ENCODE measurements around the gene GFPT1.

DNA sequence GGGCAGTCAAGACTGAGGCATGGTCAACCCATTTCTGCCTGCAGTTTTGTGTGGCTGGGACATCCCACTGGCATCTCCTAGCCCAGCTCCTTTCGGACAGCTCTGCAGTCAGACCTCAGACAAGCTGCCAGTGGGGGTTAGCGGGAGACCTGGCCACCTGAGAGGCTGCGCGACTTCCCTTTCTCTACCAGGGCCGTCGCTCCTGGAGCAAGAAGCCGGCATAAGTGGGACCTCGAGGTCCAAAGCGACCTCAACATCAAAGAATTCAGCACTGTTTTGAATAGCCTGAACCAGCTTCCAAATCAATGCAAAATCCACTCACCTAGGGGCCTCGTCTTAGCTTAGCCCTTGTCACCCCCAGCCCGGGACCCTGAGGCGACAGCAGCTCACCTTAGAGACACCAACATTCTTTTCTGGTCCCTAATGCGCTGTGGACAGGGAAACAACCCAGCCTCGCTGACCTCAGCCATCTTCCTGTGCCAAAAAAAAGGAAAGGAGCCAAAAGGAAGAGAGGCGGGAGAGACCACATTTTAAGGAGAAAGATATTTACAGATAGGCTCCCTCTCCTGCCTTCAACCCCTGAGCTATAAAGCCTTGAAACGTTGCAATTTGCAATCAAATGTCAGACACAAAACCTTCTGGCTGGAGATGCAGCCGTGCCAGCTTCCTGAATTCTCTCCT, 81.2 kb downstream of the GFPT1 start:
- TF ChIP-seq, protein P1, sequence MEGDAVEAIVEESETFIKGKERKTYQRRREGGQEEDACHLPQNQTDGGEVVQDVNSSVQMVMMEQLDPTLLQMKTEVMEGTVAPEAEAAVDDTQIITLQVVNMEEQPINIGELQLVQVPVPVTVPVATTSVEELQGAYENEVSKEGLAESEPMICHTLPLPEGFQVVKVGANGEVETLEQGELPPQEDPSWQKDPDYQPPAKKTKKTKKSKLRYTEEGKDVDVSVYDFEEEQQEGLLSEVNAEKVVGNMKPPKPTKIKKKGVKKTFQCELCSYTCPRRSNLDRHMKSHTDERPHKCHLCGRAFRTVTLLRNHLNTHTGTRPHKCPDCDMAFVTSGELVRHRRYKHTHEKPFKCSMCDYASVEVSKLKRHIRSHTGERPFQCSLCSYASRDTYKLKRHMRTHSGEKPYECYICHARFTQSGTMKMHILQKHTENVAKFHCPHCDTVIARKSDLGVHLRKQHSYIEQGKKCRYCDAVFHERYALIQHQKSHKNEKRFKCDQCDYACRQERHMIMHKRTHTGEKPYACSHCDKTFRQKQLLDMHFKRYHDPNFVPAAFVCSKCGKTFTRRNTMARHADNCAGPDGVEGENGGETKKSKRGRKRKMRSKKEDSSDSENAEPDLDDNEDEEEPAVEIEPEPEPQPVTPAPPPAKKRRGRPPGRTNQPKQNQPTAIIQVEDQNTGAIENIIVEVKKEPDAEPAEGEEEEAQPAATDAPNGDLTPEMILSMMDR (conservative IDR thresholded peaks at IDR 0.05; ENCODE audit: low read depth, low read length), result no peak
- no peak for TF ChIP-seq EZH2phosphoT487 (IDR thresholded peaks at IDR 0.05; ENCODE audit: borderline replicate concordance, low read length)
